ENCODE results near the gene FAAP20.

FAAP20 gene

GRCh38 chr1:2212274-2212531 lies 17.6 kb upstream of the FAAP20 start:
- no peak for DNase-seq (ENCODE audit: low read depth in 3 of 3)

DNA sequence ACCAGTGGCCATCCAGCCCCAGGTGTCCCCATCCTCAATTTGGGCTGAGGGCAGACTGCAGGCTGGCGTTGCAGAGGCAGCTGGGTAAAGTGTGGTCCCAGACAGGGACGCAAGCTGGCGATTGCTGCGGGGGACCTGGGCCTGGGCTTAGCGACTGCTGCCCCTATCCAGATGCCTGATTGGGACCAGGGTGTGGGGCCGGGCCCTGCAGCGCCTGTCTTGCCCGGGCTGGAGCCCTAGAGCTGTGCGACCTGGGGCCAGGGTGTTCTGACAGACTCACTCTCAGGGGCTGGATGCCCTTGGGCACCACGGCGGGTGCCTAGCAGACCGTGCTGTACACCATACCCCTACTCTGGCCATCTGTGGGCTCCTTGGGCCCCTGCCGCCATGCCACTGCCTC lies 16.2 kb upstream of the FAAP20 start:
- no peak for DNase-seq (ENCODE audit: low read depth in 3 of 3)

GRCh38 chr1:2210084-2210653 lies 15.6 kb upstream of the FAAP20 start:
- DNase-seq (ENCODE audit: low read depth in 3 of 3) = no peak

DNA sequence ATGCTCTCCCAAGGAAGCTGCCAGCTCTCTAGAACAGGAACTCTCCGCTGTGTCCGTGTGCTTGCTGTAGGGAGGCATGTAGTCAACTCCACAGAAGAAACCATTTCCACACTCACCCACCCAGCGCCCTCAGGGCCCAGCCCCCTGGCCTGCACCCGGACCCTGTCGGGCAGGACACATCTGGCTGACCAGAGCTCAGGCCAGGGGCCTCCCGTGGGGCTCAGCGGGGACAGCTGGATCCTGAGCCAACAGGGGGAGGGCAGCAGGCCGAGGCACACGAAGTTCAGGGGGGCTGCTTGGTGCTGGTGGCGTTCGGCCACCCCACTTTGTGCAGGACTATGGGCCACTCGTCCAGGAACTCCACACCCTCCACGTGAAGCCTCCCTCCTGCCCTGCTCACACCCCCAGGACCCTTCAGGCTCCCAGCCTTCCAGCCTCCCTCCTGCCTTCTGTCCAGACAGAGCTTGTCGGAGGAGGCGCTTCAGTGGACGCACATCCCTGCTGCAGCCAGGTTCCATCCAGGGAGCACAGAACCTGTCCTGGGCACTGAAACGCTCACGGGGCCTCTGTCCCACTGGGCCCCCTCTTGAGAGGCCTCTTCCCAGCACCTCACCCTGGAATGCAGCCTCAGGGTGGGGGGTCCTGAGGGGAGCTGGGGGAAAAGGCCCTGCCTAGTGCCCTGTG lies 15.0 kb upstream of the FAAP20 start:
- DNase-seq (ENCODE audit: low read depth in 3 of 3) = no peak

GRCh38 chr1:2208309-2209239 lies 14.0 kb upstream of the FAAP20 start:
- no peak for DNase-seq (ENCODE audit: low read depth in 3 of 3)

DNA sequence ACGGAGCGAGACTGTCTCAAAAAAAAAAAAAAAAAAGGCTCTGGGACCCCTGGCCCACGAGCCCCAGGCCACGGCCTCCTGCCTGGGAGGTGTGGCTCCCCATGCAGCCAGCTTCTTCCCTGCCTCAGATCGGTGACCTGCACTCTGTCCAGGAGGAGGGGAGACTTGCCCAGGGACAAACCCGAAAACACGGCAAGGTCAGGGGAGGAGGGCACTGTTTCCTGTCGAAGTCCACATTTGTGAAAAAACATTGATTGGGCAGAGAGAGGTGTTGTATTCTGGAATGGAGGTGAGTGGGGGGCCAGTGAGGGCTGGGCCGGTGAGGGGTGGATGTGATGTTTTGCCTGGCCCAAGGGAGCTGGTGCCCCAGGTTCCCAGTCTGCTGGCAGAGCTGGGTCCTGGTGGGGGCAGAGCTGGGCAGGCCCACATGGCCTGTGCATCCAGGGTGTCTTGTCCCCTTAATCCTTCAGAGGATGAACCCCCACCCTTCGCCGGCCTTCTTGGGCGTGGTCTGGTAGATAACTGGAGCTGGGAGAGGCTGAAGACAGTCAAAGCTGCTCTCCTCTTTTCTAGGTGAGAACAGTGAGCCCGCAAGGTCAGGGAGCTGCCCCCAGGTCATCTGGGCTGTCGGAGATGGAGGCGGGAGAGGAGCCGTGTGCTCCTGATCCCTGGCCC lies 12.4 kb upstream of the FAAP20 start:
- DNase-seq (ENCODE audit: low read depth in 3 of 3) = no peak

DNA sequence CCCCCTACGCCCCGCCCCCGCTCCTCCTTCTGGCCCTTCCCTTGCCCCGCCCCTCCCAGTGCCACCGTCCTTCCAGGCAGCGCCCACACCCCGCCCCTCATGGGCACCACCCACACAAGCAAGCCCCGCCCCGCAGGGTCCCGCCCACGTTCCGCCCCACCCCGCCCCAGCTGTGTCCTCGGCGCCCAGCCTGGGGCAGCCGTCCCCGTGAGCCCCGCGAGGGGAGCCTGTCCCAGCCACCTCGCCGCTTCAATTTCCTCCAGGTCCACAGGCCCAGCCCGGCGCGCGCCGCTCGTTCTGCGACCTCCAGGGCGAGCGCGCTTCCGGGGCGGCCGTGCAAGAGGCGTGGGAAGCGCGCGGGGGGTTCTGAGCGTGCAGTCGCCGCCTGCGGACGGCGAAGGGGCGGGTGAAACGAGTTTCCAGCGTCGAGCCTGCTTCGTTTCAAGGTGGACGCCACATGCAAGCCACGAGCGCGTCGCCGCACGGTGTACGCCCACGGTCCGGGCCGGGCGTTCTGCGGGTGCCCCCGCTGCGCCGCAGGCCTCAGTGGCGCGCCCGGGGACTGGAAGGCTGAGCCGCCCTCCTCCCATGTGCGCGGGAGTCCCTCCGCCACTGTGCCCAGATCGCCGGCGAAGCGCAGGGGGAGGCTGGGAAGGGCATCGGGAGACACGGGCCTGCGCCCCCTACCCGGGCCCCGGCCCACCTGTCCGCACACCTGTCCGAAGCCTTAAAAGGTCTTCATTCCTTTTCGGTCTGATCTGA lies 10.8 kb upstream of the FAAP20 start:
- DNase-seq (ENCODE audit: low read depth in 3 of 3) = peak; percentile 83 to 90 (median 87)

- no peak for DNase-seq (ENCODE audit: low read depth in 3 of 3)
Measured at GRCh38 chr1:2204415-2205190, 10.0 kb upstream of the FAAP20 start.

DNA sequence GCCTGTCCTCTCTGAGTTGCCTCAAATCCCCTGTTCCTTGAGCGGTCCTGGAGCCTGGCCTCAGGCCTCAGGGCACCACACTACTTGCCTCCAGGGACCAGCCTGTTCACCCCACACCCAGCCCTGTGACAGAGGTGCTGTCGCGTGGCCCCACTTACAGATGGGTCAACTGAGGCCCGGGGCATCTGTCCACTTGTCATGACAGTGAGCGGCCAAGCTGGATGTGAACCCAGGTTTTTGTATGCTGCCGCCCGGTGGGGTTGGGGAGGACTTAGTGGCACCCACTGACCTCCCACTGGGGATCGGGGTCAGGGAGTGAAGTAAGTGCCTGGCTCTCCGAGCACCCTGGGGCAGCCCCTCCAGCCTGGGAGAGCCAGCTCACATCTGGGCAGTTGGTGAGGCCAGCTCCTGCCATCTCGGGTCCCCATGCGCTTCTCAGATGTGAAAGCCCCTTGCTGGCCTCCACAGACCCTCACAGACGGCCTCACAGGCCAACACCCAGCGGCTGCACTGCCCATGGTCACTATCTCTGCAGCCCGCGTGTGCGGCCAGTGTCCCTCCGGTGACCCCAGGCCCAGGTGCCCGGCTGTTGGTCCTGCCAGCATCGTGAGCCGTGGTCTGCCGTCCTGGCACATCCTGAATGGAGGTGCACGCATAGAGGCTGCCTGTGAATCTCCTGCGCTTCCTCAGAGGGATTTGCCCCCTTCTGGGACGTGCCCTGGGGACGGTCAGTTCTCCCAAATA lies 9.3 kb upstream of the FAAP20 start:
- DNase-seq (ENCODE audit: low read depth in 3 of 3) = no peak

GRCh38 chr1:2202843-2203601 lies 8.4 kb upstream of the FAAP20 start:
- DNase-seq (ENCODE audit: low read depth in 3 of 3) = no peak

DNA sequence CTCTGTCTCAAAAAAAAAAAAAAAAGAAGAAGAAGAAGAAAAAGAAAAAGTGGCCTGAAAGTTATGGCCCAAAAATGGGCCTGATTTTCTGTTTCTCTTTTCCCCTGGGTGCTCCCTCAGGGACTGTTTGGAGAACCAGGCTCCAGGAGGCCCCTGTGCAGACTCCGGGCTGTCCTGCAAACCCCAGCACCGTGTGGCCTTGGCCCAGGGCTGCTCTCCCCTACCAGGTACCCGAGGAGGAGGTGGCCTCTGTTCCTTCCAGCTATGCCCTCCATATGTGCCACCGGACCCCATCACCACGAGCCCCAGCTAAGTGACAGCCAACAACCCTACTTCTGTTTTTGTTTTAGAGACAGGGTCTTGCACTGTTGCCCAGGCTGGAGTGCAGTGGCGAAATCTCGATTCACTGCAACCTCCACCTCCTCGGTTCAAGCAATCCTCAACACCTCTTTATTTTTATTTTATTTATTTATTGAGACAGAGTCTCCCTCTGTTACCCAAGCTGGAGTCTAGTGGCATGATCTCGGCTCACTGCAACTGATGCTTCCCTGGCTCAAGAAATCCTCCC lies 7.5 kb upstream of the FAAP20 start:
- DNase-seq (ENCODE audit: low read depth in 3 of 3) = no peak

GRCh38 chr1:2201062-2201461 lies 6.5 kb upstream of the FAAP20 start:
- DNase-seq (ENCODE audit: low read depth in 3 of 3) = no peak

DNA sequence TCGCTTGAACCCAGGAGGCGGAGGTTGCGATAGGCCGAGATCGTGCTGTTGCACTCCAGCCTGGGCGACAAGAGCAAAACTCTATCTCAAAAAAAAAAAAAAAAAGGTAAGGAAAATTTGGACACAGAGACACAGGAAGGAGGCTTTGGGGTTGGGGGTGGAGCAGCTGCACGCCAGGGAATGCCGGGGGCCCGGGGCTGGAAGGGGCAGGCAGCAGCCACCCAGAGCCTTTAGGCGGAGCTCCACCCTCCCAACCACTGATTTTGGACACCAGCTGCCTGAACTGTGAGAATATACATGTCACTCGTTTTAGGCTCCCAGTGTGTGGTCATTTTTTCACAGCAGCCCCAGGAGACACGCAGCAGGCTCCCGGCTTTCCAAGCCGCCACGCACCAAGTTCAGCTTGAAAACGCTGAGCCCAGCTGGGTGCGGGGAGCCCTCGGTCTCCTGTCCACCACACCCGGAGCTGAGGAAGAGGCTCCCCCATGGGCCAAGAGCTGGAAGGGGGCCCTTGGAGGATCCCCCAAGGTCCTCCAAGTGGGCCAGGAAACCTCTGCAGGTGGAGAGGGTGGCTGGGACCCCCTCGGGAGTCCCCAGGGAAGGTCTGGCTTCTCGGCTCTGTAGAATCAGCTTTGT lies 5.9 kb upstream of the FAAP20 start:
- DNase-seq (ENCODE audit: low read depth in 3 of 3) = no peak

DNA sequence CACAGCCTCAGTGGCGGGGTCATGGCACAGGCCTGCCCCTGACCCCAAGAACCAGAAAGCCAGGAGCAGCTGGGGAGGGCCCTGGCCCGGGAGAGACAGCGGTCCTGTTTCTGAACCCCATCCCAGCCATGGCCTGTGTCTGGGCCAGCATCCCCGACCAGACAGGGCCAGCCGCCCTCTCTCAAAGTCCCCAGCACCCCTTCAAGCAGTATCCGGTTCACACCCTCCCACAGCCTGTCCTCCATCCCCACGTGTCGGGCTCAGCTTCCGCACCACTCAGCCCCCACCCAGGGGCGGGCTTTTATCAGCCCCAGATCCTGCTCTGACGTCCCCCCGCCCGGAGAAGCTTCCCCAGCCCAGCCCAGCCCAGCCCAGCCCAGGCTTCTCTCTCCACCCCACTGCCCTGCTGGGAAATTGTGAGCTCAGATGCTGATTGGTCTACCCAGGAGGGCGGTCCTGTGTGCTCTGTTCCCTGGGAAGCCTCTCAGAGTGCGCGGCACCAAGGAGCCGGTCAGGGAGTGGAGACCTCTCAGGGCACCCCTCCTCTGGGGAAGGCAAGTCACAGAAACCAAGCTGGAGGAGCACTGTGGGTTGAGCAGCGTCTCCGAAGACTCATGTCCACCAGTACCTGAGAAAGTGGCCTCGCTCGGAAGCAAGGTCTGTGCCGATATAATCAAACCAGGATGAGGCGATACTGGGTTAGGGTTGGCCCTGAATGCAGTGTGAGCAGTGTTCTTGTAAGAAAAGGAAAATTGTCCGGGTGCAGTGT lies 4.7 kb upstream of the FAAP20 start:
- DNase-seq (ENCODE audit: low read depth in 3 of 3) = peak; percentile 61 to 90 (median 66)

- DNase-seq (ENCODE audit: low read depth in 3 of 3) = no peak
Measured at GRCh38 chr1:2198571-2198970, 4.0 kb upstream of the FAAP20 start.

DNA sequence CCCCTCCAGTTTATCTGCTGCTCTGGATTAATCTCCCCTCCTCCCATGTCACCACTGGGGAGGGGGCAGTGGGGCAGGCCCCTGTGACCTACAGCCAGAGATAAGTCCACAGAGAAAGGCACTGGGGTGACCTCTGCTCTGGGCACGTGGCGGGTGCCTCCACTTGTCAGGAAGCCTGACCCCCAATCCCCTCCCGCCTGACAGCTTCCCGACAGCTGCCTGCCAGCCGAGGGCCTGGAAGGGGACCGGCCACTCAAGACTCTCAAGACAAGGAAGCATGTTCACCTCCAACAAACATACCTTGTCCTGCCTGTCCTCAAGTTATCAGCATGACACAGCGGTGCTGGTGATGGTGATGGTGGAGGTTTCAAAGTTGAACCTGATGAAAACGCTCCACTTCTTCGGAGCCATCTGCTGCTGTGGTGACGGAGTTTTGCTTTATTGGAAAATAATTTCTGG lies 3.2 kb upstream of the FAAP20 start:
- no peak for DNase-seq (ENCODE audit: low read depth in 3 of 3)

DNA sequence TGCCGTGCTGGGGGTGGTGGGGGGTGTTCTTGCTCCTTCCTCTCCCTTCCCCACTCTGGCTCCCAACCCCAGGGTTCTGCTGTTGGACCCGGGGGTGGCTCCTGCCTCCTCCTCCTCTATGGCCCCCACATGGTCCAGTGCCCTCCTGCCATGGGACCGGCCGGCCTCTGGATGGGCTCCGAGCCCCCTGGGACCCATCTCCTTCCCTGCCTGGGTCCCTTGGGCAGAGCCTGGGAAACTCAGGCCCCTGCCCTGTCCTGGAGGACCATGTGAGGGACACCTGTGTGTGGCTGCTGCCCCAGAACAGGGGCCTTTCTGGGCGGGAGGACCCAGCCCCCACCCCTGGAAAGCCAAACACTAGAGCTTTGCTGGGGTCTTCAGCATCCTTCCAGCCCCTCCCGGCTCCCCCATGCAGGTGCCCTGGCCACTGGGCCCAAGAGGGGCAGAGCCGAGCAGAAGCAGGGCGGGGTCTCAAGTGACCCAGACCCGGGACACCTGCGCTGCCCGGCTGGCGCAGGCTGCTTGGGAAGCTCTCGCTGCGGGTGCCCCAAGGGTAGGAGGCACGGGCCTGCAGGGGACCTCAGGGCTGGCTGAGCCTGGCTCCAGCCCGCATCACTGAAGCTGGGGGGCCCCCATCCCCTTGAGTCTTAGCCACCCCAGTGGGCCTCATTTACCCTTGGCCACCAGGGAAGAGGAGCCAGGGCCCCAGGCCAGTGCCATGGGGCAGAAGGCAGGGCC lies 2.5 kb upstream of the FAAP20 start:
- no peak for DNase-seq (ENCODE audit: low read depth in 3 of 3)

Data from stimulated activated CD4-positive, alpha-beta T cell treated with anti-CD3 and anti-CD28 coated beads, TNF-alpha, amount 100 ng/mL, for 24 hours (primary cell).